DMS 273 treated with DMSO at 0.1 percent for 48 hours (cell line): ENCODE measurements around the gene FRMD4B.

ENCODE experiments used
- DNase-seq: peaks from one replicate; lab custom pipeline; 2025; lab: John Stamatoyannopoulos, UW

FRMD4B gene

GRCh38 chr3:69126999-69127398 lies 258.9 kb downstream of the FRMD4B start:
- no peak for DNase-seq

DNA sequence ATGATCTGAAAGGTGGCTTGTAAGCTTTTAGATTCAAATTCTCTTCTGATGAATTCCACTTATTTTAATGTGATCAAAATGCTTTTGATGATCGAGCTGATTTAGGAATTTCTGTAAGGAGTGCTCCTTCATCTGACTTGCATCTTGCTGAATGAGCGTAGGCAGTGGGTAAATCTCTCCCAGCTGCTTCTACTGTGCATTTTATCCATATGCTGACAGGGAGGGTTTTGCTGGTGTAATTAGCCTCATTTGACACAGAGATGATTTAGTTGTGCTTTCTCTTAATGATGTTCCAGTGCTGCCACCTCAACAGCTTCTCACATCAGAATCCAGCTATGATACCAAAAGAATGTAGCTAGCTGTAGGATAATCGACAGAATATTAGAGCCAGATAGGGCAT lies 259.7 kb downstream of the FRMD4B start:
- no peak for DNase-seq

DNA sequence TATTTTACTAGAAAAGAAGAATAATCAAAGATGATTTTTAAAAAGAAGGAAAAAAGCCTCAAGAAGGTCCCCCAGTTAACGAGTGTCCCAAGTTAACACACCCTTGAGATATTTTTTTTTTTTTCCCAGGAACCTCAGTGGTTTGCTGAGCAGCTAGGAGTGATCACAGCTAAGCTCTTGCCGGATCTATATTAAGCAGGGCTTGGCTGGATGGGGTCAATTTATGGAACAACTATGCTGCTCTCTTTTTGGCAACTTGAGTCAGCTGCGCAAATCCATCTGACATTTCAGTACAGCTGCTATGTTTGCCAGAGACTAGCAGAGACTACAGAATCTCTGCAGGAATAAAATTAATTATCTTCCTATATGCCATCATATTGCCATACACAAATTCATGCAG lies 263.5 kb downstream of the FRMD4B start, which contains the start of gene LMOD3:
LMOD3 (minus strand) TSS at position 193 of the 400 bp plus-strand sequence. CDS start 209 bp downstream, outside the sequence.
- no peak for DNase-seq

- no peak for DNase-seq
Observed at GRCh38 chr3:69121950-69122349, 263.9 kb downstream of the FRMD4B start.

GRCh38 chr3:69121513-69121912 lies 264.4 kb downstream of the FRMD4B start:
- no peak for DNase-seq

DNA sequence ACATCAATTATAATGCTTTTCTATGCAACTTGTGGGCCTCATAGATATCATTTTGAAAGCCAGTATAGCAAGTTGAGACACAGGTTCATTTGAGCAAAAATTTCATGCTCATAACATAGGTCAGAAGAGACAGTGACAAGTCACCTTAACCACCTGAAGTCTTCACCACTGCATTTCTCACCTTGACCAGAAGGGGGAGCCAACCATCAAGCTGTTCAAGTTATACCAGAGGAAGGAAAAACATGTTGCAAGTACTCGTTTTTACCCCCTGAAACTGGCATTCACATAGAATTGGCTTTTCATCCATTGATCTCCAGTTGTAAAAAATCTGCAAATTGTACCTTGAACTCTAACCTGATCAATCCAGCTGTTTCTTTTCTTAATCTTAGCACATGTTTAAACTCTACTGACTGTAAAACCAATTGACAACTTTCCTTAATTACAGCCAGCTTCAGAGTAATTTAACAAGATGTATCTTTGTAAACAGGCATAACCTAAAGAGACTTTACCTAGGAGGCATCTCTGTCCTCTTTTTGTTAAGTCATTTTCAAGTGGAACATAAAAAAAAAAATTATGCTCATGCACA lies 264.9 kb downstream of the FRMD4B start:
- peak; percentile 19 for DNase-seq
